ENCODE measurements around the gene LBH. TPM values are rescaled to one million over a fixed set of nuclear protein-coding genes. Genes with fewer than 3 reads are reported as not detected.

The LBH gene
- total RNA-seq, 2 donors from 2014 or later: 8.7 to 16.1 TPM

DNA sequence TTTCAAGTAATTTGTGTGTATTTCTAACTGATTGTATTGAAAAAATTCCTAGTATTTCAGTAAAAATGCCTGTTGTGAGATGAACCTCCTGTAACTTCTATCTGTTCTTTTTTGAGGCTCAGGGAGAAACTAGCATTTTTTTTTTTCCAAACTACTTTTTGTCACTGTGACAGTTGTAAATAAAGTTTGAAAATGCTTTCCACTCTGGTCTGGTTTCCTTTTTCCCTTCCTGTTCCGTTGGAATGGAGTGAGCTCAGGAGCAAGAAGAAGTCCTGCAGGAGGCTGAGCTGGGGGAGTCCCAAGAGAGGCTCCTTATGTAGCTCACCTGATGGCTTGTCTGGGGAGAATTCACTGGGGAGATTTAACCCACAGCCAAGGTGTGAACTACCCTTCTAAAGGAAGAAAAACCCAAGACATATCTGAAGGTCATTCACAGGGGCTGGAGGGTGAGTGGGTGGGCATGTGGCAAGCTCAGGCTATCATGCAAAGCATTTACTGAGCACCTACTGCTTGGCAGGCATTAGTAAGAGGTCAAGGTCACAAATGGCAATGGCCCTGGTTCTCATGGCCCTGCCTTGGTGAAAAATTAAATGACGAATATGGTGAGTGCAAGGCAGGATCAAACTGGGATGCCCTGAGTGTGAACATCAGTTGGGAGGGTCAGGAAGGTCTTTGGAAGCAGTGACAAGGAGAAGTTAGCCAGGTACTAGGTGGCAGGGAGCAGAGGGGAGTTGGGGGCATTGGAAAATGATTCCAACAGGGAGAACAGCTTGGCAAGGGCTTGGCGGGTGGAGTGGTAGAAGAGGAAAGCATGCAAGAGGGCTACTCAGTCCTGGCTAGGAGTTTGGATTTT lies 28.7 kb downstream of the LBH start:
- DNase-seq: no peak
- H3K27ac ChIP-seq: no peak overlapping the region
- H3K4me1 ChIP-seq: no peaks in the 10 kb centered on the region
- H3K27me3 ChIP-seq: no peaks in the 10 kb centered on the region
- no peaks in the 10 kb centered on the region for H3K9me3 ChIP-seq
- TF ChIP-seq, protein P1, sequence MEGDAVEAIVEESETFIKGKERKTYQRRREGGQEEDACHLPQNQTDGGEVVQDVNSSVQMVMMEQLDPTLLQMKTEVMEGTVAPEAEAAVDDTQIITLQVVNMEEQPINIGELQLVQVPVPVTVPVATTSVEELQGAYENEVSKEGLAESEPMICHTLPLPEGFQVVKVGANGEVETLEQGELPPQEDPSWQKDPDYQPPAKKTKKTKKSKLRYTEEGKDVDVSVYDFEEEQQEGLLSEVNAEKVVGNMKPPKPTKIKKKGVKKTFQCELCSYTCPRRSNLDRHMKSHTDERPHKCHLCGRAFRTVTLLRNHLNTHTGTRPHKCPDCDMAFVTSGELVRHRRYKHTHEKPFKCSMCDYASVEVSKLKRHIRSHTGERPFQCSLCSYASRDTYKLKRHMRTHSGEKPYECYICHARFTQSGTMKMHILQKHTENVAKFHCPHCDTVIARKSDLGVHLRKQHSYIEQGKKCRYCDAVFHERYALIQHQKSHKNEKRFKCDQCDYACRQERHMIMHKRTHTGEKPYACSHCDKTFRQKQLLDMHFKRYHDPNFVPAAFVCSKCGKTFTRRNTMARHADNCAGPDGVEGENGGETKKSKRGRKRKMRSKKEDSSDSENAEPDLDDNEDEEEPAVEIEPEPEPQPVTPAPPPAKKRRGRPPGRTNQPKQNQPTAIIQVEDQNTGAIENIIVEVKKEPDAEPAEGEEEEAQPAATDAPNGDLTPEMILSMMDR (IDR thresholded peaks at IDR 0.05): no peak
- intact Hi-C loops (cut with DNase I): no loop called here
- no peaks in the 10 kb centered on the region for H3K36me3 ChIP-seq
- H3K9ac ChIP-seq (ENCODE audit: low read depth in 2 of 2, low read length in 2 of 2): no peak overlapping the region
- H3K4me3 ChIP-seq: no peak overlapping the region

DNA sequence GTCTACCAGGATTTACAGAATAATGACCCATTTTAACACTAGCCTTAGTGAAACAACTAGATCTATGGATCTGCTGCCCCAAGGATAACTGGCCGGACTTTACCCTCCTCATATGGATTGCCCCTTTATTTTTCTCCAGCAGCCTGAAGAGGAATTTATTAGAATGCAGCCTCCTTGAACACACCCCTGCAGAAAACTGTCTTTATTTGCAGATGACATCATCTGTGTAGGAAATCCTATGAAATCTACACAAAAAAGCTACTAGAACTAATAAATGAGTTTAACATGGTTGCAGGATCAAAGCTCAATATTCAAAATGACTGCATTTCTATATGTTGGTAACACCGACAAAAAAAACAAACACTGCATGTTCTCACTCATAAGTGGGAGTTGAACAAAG lies 29.6 kb downstream of the LBH start:
- Histone ChIP-seq H3K4me3 (no peak overlapping the region), H3K9me3 (no peaks in the 10 kb centered on the region), H3K27me3 (no peaks in the 10 kb centered on the region), H3K4me1 (no peaks in the 10 kb centered on the region), H3K27ac (no peak overlapping the region), H3K36me3 (no peaks in the 10 kb centered on the region), H3K9ac (ENCODE audit: low read depth in 2 of 2, low read length in 2 of 2) (no peak overlapping the region)
- intact Hi-C loops (cut with DNase I): no loop called here
- TF ChIP-seq, protein P1 (IDR thresholded peaks at IDR 0.05): no peak
- no peak for DNase-seq

DNA sequence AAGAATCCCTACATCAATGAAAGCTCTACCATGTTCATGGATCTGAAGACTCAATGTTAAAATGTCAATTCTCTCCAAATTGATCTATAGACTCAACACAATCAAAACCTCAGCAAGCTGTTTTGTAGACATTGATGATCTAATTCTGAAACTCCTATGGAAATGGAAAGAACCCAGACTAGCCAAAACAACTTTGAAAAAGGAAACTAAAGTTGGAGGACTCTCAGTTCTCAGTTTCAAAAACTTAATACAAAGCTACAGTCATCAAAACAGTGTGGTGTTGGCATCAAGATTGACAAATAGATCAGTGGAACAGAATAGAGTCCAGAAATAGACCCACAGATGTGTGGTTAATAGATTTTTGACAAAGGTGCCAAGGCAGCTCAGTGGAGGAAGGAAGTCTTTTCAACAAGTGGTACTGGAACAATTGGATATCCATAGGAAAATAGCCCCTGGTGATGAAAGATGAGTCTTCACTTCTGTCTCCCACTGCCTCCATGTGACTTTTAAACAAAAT lies 30.4 kb downstream of the LBH start:
- TF ChIP-seq, protein P1 (IDR thresholded peaks at IDR 0.05): no peak
- Histone ChIP-seq H3K27me3 (no peaks in the 10 kb centered on the region), H3K36me3 (no peaks in the 10 kb centered on the region), H3K4me1 (no peaks in the 10 kb centered on the region), H3K27ac (no peak overlapping the region), H3K4me3 (no peak overlapping the region), H3K9me3 (no peaks in the 10 kb centered on the region), H3K9ac (ENCODE audit: low read depth in 2 of 2, low read length in 2 of 2) (no peak overlapping the region)
- intact Hi-C loops (cut with DNase I): no loop called here
- DNase-seq: no peak

DNA sequence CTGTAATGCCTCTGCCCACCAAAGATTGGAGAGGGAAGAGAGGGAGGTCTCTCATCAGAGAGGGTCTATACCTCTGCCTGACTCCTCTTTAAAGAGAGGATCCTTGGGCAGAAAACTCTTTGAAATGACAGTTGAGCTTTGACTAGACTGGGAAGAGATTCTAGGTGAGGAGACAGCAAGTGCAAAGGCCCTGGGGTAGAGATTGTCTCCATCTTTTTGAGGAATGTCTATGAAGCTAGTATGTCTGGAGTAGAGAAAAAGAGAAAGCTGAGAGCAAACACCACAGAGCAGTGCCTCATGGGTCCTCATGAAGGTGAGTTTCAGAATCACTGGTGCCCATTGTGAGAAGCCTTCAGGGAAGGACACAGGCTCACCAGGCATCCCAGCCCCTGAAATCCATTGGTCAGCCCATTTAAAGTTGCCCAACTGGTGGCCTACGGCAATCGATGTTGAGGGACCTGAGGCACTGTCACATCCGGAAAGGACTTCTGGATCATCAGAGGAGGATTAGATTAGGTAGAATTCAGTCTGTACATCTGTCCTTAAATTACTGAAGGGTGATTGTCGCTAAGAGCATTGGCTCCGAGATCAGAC lies 31.5 kb downstream of the LBH start:
- H3K9ac ChIP-seq (ENCODE audit: low read depth in 2 of 2, low read length in 2 of 2): no peak overlapping the region
- no peaks in the 10 kb centered on the region for H3K36me3 ChIP-seq
- TF ChIP-seq, protein P1 (IDR thresholded peaks at IDR 0.05): no peak
- no peak overlapping the region for H3K27ac ChIP-seq
- H3K9me3 ChIP-seq: no peaks in the 10 kb centered on the region
- no peak for DNase-seq
- no peaks in the 10 kb centered on the region for H3K27me3 ChIP-seq
- intact Hi-C loops (cut with DNase I): no loop called here
- no peaks in the 10 kb centered on the region for H3K4me1 ChIP-seq
- H3K4me3 ChIP-seq: no peak overlapping the region

DNA sequence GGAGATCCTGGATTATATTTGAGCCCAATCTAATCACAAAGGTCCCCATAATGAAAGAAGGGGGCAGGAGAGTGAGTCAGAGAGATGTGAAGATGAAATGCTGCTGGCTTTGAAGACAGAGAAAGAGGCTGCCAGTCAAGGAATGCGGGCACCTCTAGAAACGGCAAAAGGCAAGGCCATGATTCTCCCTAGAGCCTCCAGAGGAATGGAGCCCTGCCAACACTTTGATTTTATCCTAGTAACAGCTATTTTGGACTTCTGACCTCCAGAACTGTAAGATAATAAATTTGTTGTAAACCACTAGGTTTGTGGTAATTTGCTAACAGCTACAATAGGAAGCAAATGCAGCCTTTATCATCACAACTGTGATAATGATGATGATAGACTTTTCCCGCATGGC lies 32.9 kb downstream of the LBH start:
- no peaks in the 10 kb centered on the region for H3K9me3 ChIP-seq
- TF ChIP-seq, protein P1 (IDR thresholded peaks at IDR 0.05): no peak
- H3K4me1 ChIP-seq: no peaks in the 10 kb centered on the region
- H3K27ac ChIP-seq: no peak overlapping the region
- H3K27me3 ChIP-seq: no peaks in the 10 kb centered on the region
- DNase-seq: no peak
- no peak overlapping the region for H3K9ac ChIP-seq (ENCODE audit: low read depth in 2 of 2, low read length in 2 of 2)
- H3K36me3 ChIP-seq: no peaks in the 10 kb centered on the region
- intact Hi-C loops (cut with DNase I): no loop called here
- H3K4me3 ChIP-seq: no peak overlapping the region

All from colonic mucosa (tissue), 4 donors.